ENCODE data around the gene SLITRK6.
"Not testable (repeated sequence)": the region's sequence is repeated elsewhere in the genome, so short reads cannot be mapped to it uniquely, and the experiment has no call there.

Gene SLITRK6, protein sequence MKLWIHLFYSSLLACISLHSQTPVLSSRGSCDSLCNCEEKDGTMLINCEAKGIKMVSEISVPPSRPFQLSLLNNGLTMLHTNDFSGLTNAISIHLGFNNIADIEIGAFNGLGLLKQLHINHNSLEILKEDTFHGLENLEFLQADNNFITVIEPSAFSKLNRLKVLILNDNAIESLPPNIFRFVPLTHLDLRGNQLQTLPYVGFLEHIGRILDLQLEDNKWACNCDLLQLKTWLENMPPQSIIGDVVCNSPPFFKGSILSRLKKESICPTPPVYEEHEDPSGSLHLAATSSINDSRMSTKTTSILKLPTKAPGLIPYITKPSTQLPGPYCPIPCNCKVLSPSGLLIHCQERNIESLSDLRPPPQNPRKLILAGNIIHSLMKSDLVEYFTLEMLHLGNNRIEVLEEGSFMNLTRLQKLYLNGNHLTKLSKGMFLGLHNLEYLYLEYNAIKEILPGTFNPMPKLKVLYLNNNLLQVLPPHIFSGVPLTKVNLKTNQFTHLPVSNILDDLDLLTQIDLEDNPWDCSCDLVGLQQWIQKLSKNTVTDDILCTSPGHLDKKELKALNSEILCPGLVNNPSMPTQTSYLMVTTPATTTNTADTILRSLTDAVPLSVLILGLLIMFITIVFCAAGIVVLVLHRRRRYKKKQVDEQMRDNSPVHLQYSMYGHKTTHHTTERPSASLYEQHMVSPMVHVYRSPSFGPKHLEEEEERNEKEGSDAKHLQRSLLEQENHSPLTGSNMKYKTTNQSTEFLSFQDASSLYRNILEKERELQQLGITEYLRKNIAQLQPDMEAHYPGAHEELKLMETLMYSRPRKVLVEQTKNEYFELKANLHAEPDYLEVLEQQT

DNA sequence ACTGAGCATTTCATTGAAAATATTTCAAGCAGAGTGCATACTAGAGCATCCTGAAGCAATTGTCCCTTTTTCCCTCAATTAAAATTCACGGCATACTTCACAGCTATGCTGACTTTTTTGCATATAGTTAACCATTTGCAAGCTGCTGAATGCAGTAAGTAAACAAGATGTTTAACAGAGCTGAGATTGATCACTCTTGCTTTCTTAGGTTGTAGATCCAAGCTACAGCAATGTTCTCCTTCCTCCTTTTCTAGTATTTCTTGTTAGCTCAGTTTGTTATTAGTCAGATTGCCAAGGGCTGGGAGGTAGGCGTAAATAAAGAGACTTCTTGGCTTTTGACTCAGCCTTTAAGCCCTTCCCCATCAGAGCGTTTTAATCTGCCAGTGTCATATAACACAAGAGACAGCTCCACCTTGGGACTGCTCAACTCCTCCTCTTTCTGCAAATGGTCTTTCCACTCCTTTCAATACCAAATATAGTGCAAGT lies at the start of gene SLITRK6:
Gene SLITRK6 (minus strand): TSS at position 323 of the 486 bp plus-strand sequence. CDS start 2,911 bp downstream, outside the sequence.
- DNase-seq (ENCODE audit: low read depth): peak; percentile 53

DNA sequence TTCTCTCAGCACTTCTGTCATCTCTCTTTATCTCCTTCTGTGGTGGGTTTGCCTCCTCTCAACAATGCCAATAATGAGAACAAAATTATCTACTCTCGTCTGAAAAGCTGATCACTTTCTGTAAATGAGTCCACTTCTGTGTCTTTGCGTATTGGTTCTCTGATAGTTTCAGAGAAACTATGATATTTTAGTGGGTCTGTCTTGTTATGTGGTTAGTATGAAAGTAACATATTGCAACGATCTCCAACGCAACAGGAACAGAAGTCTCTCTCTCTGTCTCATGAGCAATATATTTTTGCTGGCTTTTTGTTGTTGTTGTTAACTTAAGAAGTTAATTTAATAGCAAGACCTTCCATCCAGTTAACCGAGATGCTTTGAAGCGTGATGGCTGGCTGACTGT lies 47.8 kb upstream of the SLITRK6 start:
- DNase-seq (ENCODE audit: low read depth): no peak

DNA sequence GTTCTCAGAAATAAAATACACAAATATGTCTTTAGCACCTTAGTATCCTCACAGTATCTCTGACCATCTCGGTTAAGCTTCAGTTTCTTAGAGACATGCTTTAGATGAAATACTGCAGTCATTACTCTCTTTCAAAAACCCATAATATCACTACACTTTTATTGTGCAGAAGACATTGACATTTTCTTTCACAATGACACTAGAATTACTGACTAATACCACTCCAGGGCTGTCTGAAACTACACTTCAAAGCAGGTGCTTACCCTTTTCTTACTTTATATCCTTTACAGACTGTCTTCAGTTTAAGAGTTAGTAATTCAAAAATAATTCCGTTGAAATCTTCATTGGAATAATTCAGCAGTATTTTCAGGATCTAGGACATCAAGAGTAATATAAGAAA lies 42.2 kb upstream of the SLITRK6 start:
- no peak for DNase-seq (ENCODE audit: low read depth)

- DNase-seq (ENCODE audit: low read depth): no peak
Measured at GRCh38 chr13:85833921-85834320, 34.7 kb upstream of the SLITRK6 start.

DNA sequence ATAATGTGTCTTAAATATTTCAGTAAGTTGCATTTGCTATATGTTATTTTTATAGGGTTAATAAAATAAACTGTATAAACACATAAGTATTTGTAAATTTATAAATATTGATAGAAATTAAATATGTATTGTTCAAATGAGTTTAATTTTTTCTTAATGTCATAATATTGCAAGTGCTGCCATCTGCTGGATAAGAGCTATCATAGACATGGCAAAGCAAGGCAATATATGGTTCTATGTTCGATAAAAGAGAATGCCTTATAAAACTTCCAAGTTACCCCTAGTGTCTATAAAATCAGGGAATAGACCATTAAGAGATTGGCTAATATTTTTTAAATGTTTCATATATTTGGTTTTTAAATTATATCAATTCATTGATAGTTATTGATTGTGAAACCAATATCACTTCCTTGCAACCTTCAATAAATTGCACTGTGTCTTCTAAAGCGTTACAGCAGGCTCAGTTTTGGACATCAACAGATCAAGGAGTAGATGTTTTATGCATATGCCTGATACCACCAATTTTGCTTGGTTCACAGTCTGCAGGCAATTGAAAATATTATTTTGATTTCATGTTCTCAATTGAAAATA lies 29.0 kb upstream of the SLITRK6 start:
- peak; percentile 6 for DNase-seq (ENCODE audit: low read depth)

- no peak for DNase-seq (ENCODE audit: low read depth)
Measured at GRCh38 chr13:85825454-85825853, 26.2 kb upstream of the SLITRK6 start.

GRCh38 chr13:85823832-85824231 lies 24.6 kb upstream of the SLITRK6 start:
- DNase-seq (ENCODE audit: low read depth): no peak

DNA sequence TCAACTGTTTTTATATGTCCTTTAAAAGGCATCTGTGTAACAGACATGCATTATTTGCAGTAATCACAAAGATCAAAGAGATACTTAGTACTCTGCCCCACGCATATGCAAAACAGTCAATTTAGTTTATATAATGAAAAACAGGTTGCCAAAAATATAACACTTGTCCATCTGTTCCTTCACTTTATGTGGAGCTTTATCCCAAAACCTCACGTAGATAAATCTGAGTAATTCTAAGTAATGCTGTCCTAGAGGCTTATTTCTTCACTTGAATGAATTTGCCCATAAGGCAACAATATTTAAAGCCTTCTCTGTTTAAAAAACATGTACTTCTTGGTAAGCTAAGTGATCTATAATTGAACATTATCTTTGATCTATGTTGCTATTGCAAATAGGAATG lies 20.3 kb upstream of the SLITRK6 start:
- no peak for DNase-seq (ENCODE audit: low read depth)

DNA sequence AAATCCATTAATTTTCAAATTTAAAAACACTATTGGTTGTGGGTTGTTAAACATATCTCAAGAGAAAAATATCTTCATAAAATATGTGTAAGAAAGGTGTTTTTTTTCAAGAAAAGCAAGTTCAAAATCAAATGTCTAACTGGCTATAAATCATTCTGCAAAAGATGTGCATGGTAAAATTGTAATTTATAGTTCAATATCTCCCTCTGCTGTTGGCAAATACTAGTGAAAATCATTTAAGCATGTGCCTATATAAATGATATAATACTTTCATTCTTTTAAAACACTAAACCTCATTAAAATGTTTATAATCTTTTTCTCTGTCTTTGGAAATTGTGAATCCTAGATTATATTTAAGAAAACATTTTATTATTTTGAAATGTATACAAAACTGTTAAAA lies 17.2 kb upstream of the SLITRK6 start:
- DNase-seq (ENCODE audit: low read depth): no peak

GRCh38 chr13:85812282-85812681 lies 13.1 kb upstream of the SLITRK6 start:
- DNase-seq (ENCODE audit: low read depth): no peak

GRCh38 chr13:85808811-85809210 lies 9.6 kb upstream of the SLITRK6 start:
- no peak for DNase-seq (ENCODE audit: low read depth)

DNA sequence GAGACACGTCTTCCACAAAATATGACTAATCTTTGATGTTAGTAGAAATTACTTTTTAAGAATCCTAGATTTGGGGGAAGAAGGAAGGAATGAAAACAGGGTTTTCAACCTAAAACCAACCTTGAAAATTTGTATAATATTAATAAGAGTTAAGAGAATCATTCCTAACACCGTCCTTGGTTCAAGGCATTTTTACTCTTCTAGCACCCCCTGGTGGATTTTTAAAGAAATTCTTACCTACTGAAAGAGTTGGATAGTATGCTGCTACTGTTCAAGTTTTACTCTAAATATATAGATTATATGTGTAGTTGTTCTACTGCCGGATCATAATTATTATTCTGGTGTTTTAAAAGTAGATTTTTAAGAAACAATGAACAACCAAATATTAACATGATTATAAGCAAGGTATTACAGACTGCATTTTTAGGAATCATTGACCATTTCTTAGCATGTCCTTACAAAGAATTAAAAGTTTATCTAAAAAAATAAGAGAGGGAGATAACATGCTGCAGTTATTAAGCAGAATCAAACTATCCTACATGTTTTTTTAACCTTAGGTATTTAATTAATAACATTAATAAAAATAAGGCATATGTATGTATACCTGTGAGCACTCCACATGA lies 7.4 kb upstream of the SLITRK6 start:
- peak; percentile 43 for DNase-seq (ENCODE audit: low read depth)

DNA sequence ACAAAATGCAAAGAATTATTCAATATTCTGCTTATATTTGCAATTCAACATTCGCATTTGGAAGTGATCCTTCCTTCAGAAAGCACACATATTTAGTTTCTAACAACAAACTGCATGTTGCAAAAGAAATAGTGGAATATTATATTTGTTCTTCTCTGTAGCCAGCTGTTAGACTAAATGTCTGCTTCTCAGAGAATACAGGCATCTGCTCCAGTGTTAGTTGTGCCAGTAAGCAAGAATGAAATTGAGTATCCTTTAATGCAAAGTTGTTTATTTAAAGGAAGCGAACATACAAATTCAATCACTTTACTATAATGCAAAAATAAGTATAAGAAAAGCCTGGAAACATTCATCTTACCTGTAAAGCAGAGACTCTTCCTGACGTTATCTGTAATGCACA lies 663 bp downstream of the SLITRK6 start:
- DNase-seq (ENCODE audit: low read depth): no peak

DNA sequence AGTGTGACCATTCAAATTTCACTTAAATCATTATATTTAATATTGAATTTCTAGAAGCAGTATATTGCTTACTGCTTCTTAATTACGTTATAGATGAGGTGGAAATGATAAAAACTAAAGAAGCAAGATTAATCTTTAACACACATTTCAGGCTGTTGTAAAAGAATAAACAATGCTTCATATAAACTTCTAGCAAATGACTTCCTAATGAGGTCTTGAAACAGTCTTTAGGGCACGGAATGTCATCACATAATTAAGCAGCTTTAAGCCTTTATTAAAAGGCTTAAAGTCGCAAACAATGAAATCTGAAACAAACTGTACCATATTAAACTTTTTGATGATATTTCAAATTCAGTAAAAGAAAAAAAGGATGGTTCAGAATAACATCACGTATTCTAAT lies 1.9 kb downstream of the SLITRK6 start:
- DNase-seq (ENCODE audit: low read depth): no peak

GRCh38 chr13:85785205-85785604 lies 14.0 kb downstream of the SLITRK6 start:
- DNase-seq (ENCODE audit: low read depth): no peak

GRCh38 chr13:85772367-85772766 lies 26.9 kb downstream of the SLITRK6 start:
- peak; percentile 32 for DNase-seq (ENCODE audit: low read depth)

GRCh38 chr13:85771856-85772255 lies 27.4 kb downstream of the SLITRK6 start:
- DNase-seq (ENCODE audit: low read depth): no peak

DNA sequence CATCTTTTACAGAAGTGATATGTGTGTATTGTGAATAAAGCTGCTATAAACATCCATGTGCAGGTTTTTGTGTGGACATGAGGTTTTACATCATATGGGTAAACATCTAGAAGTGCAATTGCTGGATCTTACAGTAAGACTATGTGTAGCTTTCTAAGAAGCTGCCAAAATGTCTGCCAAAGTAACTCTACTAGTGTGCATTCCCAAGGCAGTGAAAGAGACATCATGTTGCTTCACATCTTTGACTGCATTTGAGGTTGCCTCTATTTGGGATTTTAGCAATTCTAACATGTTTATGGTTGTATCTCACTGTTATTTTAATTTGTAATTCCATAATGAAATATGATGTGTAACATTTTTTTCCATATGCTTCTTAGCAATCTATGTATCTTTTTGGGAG lies 30.3 kb downstream of the SLITRK6 start:
- DNase-seq (ENCODE audit: low read depth): no peak

DNA sequence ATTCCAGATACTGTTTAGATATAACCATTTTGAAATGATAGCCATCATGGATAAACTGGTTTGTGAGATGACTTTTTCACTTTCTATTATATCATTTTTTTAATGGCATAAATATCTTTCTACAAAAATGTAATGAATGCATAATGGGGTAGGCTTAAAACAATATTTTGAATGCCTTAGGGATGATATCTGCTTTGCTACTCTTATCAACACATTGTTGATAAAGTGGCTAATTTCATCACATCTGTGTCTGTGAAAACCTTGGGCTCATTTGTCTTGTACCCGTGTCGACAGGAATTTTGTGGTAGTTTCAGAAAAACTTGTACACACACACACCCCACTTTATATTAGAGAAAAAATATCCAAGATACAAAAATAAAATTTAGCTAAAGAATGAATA lies 44.1 kb downstream of the SLITRK6 start:
- no peak for DNase-seq (ENCODE audit: low read depth)

- DNase-seq (ENCODE audit: low read depth): not testable (repeated sequence)
Measured at GRCh38 chr13:85743201-85743770, 55.9 kb downstream of the SLITRK6 start.

Data from fibroblast of gingiva (primary cell).